Measurements from ENCODE around the gene EPB41L3.
"Not testable (repeated sequence)": the region's sequence is repeated elsewhere in the genome, so short reads cannot be mapped to it uniquely, and the experiment has no call there.

EPB41L3 gene

DNA sequence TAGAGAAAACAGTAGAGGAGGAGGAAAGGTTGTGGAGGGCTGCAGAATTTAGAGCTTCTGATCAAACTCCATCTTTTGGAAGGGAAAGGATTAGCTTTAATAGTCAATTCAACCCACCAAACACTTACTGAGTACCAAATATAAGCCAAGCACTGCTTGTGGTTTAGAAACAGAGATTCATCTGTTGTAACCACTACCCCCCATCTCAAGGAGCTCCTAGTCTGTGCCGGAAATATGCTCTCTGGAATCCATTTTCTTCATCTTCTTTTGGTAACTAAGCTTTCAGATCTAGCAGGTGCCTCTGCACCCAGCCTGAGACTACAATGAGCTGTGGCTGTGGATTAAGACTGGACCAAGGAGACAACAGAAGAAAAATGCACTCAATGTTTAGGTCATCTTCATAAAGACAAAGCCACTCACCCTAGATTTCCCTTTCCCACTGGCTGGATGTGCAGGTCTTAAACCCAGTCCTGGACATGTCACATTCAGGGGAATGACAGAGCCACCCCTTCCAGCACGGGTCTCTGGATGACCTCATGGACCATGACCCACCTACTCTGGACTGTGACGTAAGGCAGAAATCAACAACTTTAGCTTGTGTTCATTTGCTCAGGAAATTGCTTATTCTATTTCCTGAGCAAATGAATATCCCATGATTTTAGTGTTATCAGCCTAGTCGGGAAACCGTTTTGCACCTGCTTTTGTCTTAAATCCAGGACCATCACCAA lies 52.9 kb downstream of the EPB41L3 start:
- DNase-seq, result no peak

GRCh38 chr18:5488844-5489243 lies 55.0 kb downstream of the EPB41L3 start:
- no peak for DNase-seq

- not testable (repeated sequence) for DNase-seq
These were observed 55.8 kb downstream of the EPB41L3 start for GRCh38 chr18:5488044-5488443.

- DNase-seq, result peak; percentile 40
These were observed 59.3 kb downstream of the EPB41L3 start for GRCh38 chr18:5484526-5484925.

GRCh38 chr18:5481621-5482020 lies 62.2 kb downstream of the EPB41L3 start:
- DNase-seq, result no peak

DNA sequence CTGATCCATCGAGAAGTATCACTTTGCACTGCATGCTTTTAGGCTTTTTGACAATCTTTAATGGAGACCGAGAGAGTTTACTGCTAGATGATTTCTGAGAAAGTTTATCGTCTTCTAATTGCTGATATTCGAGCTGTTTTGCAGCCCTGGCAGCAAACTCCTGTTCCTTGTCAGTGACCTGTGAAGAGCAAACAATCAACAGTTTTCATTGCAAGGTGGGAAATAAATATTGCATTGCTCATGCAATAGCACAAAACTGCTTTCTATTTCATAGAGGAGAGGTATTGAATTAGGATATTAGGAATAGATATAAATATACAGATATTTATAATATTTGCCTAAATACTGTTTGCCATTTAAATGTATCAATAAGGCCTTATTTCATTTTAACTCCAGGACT lies 65.5 kb downstream of the EPB41L3 start:
- no peak for DNase-seq

DNA sequence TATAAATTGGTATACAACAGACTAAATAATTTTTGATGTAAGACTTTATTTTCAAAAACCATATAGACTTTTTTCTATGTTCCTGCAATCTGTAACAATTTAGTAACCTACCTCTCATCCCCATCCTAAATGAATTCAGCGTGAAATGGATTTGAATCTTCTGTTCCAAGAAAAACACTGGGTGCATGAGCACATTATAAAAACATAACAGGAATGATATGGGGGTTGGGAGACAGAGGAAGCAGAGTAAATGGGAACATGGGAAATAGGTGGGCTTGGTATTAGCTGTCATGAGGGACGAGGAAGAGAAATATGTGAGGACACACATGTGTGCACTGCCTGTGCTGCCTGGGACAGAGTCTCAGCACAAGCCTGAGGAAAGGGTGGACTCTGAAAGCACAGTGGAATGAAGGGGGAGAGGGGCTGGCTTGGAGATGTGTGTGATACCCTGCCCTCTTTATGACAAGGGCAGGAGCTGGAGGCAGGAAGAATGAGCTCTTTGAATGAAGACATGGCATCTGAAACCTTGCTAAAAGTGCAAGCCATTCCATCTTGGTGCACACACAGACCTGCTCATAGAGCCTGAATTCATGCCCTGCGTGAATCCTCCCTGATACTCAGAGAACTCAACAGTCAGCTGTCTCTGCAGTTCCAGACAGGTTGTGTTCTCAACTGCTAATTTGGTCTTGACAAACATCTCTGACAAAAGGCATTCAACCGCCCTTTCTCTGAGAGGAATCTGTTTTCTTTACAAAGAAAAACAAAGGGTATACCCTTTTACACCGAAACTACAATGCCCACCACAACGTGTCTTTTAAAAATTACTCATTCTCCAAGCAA lies 66.6 kb downstream of the EPB41L3 start:
- DNase-seq, result no peak

DNA sequence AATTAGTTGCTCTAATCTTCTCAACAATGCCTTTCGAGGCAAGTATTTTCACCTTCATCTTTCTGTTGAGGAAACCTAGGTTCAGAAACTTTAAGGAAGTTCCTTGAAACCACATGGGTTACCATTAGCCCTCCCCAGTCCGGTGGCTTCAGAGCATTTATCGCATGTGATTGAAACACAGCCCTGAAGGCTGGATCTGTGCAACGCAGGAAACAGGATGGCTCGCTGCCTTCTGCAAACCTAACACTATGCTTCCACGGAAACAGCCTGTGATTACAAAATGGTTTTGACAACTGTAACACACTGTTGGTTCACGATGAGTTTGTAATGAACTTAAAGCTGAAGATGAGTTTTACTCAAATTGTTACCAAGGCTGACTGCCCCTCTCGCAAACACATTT lies 68.5 kb downstream of the EPB41L3 start:
- peak; percentile 81 for DNase-seq

GRCh38 chr18:5469340-5469739 lies 74.5 kb downstream of the EPB41L3 start:
- no peak for DNase-seq

GRCh38 chr18:5468394-5468793 lies 75.4 kb downstream of the EPB41L3 start:
- no peak for DNase-seq

DNA sequence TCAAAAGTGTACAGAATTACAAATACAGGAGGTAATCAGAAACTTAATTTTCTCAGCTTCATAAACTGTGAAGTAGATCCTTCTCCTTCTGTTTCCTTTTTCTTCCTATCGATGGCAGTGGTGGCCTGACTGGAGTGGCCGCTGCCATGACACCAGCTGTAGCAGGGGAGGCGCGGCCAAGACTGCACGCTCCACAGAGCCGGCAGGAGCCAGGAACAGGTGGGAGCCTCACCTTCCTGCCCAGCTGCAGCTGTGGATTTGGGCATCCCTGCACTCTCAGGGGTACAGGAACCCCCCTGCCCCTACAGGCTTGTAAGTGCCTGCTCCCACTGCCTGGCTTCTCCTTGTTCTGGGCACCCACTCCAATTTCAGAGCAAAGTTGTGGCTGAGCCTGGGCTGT lies 76.1 kb downstream of the EPB41L3 start:
- no peak for DNase-seq

DNA sequence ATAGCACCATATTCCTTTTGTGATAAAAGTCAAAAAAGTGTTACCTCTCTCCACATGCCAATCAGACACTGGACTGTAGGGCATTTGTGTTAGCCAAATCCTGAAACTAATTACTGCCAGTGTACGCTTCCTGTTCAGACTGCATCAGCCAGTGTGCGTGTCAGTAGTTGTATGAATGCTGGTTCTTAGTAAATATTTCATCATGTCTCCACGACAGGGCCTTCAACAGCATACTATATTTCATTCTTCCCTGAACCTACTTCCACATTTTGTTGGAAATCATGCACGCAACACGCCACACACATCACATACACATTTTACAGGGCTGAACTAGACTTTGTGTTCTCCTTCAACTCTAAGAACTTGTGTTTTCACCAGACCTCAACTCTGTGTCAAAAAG lies 77.5 kb downstream of the EPB41L3 start:
- peak; percentile 90 for DNase-seq

DNA sequence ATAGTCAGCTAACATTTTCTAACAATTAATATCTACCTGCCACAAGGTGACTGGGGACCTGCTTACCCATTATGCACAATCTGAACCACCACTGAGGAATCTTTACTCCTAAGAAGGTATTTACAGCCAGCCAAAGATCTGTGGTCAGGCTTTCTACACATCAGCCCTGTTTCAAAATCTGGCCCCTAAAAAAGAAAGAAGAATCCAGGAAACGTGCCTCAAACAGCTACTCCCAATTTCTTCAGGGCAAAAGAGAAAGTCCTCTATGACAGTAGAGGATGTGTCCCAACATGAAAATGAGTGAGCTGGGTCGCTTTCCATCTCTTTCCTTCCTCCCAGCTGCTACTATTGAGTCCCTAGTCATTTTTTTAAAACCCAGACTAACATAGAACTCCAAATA lies 79.5 kb downstream of the EPB41L3 start:
- DNase-seq, result peak; percentile 90

GRCh38 chr18:5463831-5464230 lies 80.0 kb downstream of the EPB41L3 start:
- DNase-seq, result peak; percentile 38

- DNase-seq, result peak; percentile 73
These were observed 80.4 kb downstream of the EPB41L3 start for GRCh38 chr18:5463390-5463789.

DNA sequence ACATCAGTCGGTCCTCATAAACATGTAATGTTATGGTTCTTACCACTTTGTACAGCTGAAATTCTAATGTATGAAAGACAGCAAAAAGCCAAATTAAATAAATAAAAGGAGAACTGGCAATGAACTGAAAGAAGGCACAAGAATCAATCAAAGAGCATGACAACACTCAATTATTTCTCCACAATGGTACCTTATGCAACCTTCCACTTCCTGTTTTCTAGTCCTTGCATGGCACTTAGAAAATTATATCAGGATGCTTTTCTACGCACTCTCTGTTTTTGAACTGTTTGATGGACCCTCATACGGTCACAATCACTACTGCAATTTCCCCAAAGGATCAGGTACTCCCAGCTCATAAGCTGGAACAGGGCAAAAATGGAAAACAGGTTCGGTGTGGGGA lies 81.6 kb downstream of the EPB41L3 start:
- peak; percentile 92 for DNase-seq

GRCh38 chr18:5461041-5461440 lies 82.8 kb downstream of the EPB41L3 start:
- DNase-seq, result no peak

DNA sequence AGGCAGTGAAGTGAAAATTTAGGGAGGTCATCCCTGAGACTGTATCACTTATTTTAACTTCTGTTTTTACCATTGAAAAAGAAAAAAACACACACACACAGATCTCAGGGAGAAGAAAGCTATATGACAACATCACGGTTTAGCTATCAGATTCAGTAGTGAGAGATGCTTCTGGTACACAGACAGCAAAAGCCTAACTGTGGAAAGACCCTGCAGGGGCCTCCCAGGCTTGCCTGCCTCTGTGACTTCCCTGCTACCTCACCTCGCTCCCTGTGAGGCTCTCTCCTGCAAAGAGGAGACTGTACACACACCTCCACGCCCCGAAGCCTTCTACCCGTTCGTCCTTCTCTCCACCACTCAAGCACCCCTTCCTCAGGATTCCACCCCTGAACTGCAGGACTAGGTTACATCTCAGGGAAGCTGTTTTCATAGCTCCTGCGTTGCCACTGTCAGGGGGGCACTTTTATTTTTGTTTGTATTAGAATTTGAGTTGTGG lies 86.3 kb downstream of the EPB41L3 start:
- no peak for DNase-seq

GRCh38 chr18:5456577-5457461 lies 87.0 kb downstream of the EPB41L3 start:
- peak; percentile 52 for DNase-seq

GRCh38 chr18:5455674-5456073 lies 88.1 kb downstream of the EPB41L3 start:
- peak; percentile 91 for DNase-seq

DNA sequence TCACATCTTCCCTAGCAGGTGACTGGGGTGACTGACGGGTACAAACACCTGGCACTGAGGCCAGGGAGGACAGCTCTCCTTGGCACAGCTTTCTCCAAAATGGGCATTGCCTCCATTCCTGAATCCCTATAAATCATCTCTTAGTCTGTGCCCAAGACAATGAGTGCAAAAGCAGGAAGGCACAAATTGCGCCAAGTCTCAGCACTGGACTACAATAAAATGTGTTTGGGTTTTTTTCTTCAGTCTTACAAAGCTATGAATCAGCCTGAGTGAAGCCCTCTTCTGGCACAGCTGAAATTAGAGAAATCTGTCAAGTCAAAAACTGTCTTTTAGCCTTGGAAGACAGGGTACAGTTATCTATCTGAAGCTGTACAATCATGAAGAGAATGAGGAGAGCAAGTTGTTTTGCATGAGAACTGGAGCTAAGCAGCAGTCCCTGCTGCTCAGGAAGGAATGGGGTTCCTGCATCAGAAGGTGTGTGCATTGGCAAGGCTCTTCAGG lies 90.8 kb downstream of the EPB41L3 start:
- no peak for DNase-seq

DNA sequence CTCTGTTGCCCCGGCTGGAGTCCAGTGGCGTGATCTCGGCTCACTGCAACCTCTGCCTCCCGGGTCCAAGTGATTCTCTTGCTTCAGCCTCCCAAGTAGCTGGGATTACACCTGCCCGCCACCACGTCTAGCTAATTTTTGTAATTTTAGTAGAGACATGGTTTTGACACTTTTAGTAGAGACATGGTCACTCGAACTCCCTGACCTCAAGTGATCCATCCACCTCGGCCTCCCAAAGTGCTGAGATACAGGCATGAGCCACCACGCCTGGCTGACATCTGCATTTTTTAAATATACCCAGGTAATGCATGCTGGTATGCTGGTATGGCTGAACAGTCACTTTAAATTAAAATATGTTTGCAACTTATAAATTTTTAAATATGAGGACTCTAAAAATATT lies 91.9 kb downstream of the EPB41L3 start:
- no peak for DNase-seq

DNA sequence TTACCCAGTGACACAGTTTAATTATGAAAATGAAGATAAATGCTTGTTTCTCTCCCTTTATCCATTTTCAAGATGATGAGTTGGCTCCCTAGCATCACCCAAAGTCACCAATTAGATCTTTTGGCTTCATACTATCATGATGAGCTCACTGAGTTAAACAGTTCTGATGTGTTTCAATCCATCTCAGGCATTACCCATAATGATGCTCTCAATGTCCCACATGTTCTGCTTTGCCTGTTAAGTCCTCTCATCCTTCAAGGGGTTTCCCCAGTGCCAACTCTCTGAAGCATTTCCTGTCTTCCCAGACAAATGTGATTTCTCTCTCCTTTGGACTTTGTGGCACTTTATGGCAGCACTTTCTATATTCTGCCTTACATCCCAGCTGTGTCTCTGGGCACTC lies 92.6 kb downstream of the EPB41L3 start:
- peak; percentile 69 for DNase-seq

Data from inflammatory macrophage treated with lipopolysaccharide for 4 hours (primary cell).